LNCAP (cell line): Measurements from ENCODE around the gene GOLGA2.

ENCODE experiments used
- TF ChIP-seq, protein P1 (sequence below): fragments of 450-650 bp; IDR thresholded peaks from 2 replicates; pipeline ENCODE4 v1.5.1; 2017; ENCODE audit warnings: mild to moderate bottlenecking

GOLGA2 gene

DNA sequence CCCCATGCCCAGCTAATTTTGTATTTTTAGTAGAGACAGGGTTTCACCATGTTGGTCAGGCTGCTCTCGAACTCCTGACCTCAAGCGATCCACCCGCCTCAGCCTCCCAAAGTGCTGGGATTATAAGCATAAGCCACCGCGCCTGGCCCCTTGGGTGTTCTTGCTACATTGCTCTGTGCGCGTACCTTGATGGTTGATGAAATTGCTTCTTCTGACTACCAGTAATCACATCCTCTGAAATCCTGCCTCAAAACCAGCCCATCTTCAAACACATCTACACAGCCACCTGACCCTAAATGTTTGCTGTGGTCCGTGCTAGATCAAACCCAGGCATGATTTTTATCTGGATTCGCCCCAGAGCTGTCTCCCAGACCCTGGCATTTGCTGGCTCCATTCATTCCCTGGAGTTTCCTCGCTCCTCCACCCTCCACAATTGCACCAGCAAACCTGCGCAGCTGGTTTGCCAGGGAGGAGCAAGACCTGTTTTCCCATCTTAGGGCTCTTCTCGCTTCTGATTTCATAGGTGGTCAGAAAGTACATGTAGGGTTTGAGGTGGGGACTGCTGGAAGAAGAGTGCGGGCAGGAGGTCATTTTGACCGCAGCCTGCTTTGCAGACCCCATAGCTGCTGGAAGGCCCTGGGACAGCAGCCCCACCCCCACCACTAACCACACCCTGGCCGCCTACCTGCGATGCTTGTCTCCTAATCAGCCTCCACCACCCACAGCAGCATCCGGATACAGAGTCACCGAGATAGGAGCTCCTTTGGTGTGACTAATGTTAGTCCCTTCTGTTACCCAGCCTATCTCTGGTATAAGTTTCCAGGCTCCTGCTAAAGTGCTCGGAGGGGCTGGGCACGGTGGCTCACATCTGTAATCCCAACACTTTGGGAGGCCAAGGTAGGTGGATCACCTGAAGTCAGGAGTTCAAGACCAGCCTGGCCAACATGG is 23.0 kb upstream of the GOLGA2 start:
- TF ChIP-seq, protein P1, sequence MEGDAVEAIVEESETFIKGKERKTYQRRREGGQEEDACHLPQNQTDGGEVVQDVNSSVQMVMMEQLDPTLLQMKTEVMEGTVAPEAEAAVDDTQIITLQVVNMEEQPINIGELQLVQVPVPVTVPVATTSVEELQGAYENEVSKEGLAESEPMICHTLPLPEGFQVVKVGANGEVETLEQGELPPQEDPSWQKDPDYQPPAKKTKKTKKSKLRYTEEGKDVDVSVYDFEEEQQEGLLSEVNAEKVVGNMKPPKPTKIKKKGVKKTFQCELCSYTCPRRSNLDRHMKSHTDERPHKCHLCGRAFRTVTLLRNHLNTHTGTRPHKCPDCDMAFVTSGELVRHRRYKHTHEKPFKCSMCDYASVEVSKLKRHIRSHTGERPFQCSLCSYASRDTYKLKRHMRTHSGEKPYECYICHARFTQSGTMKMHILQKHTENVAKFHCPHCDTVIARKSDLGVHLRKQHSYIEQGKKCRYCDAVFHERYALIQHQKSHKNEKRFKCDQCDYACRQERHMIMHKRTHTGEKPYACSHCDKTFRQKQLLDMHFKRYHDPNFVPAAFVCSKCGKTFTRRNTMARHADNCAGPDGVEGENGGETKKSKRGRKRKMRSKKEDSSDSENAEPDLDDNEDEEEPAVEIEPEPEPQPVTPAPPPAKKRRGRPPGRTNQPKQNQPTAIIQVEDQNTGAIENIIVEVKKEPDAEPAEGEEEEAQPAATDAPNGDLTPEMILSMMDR: no peak

DNA sequence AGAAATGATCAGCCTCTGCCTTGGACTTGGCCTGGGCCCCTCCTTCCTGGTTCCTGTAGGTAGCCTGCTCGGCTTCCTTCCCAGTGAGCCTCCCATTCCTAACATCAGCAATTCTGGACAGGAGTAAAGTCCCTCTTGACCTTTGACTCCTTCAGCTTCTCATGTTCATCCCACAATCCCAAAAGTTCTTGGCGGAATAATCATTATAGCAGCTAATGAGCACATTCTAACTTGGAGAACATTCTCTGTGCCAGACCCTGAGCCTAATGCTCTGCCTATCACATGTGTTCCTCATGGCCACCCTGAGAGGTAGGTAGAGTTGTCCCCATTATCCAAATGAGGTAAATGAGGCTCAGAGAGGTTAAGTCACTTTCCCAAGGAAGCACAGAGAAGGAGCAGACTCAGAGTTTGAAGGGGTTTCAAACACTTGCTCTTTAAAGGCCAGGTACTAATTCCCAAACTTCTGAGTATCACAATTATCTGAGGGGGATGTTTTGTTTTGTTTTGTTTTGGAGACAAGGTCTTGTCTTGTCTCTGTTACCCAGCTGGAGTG is 21.5 kb upstream of the GOLGA2 start:
- TF ChIP-seq, protein P1: no peak

DNA sequence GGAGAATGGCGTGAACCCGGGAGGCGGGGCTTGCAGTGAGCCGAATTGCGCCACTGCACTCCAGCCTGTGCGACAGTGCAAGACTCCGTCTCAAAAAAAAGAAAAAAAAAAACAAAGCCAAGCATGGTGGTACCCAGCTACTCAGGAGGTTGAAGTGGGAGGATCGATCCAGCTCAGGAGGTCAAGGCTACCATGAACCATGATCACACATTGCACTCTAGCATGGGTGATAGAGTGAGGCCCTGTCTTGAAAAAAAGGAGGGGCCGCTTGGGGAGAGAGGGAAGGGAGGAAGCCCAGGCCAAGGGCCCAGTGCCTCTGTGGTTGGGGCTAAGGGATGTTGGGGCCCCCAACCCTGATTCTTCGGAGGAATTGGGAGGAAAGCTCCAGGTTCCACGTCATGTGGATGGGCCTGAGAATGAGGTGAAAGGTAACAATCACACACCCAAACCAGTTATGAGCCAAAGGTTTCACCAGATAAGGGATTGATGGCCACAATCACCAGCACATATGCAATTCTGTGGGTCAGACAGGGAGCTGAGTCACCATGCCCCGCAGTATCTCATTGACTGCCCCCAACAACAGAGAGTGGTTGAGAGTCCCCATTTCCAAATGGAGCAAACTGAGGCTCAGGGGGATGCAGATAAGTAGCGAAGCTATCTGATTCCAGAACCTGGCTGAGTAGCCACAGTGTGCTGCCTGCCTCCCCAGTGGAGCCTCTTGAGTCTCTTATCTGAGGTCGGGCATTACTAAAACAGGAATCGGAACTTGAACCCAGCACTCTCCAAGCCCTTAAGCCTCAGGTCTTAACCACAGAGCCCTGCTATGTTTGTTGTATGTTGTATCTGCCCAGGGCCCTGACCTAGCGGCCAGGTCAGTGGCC is 20.8 kb upstream of the GOLGA2 start:
- TF ChIP-seq, protein P1: no peak

DNA sequence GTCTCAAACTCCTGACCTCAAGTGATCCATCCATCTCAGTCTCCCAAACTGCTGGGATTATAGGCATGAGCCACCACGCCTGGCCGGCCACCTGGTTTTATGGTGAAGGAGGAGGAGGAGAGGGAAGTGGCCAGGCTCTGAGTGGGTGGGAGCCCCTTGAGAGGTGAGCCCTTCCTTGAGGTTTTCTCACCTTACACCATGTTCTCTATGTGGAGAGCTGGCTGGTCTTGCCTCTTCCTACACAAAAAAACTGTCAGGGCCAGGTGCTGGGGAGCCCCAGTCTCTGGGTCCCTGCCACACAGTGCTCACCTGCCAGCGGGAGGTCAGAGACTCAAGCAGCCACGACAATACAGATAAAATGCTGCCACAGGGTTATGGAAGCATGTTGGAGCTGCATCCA is 18.3 kb upstream of the GOLGA2 start:
- TF ChIP-seq, protein P1: no peak

DNA sequence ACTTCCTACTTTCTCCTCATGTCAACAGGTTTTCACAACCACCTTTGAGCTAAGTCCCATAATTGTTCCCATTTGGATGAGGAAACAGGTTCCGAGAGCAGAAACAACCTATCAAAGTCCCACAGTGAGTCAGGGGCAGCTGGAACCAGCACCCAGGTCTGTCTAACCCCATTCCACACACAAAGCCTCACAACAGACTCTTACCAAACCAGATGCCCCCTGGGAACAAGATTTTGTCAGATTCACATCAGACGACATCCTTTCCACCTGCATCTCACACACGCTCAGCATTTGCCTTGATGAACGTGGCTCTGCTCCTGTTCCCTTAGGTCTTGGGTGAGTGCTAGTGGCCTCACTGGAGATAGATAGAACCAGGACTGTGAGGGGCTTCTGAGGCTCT is 17.3 kb upstream of the GOLGA2 start:
- TF ChIP-seq, protein P1: no peak

DNA sequence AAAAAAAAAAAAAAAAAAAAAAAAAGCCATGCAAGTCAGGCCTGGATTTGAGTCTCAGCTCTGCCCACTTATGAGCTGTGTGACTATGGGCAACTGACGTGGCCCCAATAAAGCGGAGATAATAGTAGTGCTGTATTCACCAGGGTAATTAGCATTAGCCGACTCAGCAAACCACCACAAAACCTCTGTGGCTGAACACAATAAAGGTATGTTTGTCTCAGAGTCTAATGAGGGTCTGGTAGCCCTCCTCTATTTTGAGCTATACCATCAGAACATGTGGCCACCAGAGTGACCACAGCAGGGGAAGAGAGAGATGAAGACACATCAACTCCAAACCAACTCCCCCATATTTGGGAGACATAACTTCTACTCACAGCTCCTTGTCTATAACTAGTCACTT is 16.2 kb upstream of the GOLGA2 start:
- TF ChIP-seq, protein P1: no peak

DNA sequence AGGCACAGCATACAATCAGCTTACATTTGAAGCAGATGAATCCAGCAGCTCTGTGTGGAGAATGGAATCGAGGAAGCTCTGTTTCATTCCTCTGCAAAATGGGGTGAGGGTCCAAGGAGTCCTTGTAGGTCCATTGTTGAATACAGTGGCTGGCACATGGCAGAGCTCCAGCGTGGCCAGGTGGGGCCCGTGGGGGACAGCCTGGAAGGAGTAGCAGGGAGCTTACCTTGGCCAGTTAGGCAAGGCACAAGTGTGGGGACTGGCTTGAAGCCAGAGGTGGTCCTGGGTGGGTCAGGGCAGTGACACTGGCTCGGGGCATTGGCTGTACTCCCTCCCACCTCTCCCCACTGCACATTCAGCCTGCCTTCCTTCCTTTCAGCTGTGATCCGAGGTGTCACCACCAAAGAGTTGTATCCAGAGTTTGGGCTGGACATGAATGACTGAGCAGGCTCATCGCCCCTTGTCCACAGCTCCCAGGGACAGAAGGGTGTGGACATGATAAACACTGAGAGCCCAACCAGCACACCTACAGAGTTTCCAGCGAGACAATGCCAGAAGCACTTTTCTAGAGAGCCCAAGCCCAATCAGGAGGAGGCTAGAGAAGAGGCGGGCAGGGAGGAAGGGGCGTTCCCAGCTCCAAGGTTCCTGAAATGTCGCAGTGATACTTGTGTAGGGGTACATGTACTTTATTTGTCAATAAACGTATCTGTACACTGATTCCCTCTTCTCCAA is 12.6 kb upstream of the GOLGA2 start:
- TF ChIP-seq, protein P1: no peak
